ENCODE data around the gene XPOT.

The XPOT gene

DNA sequence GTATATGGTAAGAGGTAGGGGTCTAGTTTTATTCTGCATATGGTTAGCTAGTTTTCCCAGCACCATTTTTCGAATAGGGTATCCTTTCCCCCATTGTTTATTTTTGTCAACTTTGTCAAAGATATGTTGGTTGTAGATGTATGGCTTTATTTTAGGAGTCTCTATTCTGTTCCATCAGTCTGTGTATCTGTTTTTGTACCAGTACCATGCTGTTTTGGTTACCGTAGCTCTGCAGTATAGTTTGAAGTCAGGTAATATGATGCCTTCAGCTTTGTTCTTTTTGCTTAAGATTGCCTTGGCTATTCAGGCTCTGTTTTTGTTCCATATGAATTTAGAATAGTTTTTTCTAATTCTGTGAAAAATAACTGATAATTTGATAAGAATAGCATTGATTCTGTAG is 72.7 kb downstream of the XPOT start:
- H3K9me3 ChIP-seq, result no peaks in the 10 kb centered on the region
- H3K36me3 ChIP-seq, result peaks cover 74% of the 10 kb centered on the region
- no peaks in the 10 kb centered on the region for H3K27me3 ChIP-seq
- TF ChIP-seq, protein P1, sequence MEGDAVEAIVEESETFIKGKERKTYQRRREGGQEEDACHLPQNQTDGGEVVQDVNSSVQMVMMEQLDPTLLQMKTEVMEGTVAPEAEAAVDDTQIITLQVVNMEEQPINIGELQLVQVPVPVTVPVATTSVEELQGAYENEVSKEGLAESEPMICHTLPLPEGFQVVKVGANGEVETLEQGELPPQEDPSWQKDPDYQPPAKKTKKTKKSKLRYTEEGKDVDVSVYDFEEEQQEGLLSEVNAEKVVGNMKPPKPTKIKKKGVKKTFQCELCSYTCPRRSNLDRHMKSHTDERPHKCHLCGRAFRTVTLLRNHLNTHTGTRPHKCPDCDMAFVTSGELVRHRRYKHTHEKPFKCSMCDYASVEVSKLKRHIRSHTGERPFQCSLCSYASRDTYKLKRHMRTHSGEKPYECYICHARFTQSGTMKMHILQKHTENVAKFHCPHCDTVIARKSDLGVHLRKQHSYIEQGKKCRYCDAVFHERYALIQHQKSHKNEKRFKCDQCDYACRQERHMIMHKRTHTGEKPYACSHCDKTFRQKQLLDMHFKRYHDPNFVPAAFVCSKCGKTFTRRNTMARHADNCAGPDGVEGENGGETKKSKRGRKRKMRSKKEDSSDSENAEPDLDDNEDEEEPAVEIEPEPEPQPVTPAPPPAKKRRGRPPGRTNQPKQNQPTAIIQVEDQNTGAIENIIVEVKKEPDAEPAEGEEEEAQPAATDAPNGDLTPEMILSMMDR (IDR thresholded peaks at IDR 0.05; ENCODE audit: low read depth, low read length), result no peak
- no peak for DNase-seq
- H3K4me3 ChIP-seq (ENCODE audit: low read depth, low read length), result no peak overlapping the region
- peaks cover 8% of the 10 kb centered on the region; the same call in 1 of the 2 replicates for H3K4me1 ChIP-seq

DNA sequence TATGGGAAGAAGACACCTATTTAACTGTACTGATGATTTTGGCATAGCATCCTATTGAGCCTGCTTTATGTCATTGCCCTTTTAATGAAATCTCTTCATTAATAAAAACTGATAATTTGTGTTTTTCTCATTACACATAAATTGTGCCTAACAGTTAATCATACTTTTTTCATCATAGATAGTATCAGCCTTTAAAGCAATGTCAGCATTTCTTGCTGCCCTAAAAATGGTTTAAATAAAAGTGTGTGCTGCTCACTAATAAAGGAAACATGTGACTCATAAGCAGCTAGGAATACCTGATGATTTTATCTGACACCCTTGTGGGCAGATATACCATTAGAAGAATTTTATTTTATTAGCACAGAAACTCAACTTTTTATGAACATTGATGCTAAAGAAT is 74.5 kb downstream of the XPOT start:
- Histone ChIP-seq H3K4me3 (ENCODE audit: low read depth, low read length) (no peak overlapping the region), H3K36me3 (peaks cover 75% of the 10 kb centered on the region), H3K9me3 (no peaks in the 10 kb centered on the region), H3K4me1 (no peaks in the 10 kb centered on the region), H3K27me3 (no peaks in the 10 kb centered on the region)
- TF ChIP-seq, protein P1 (IDR thresholded peaks at IDR 0.05; ENCODE audit: low read depth, low read length), result no peak
- no peak for DNase-seq

DNA sequence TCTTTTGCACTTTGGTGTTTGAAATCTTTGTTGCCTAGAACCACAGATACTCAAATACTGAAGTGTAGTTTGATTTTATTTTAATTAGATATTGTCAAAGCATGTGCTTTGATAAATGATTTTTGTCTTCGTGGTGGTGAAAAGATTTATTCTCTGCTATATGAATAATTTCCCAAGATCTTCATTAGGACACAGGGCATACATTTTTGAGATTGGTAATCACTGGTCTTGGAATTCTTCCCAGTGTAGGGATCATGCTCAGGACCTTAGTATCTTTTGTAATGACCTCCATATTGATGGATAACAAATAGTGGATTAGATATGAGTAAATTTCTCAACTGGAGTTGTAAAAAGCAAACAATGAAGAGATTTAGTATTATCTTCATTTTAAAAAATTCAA is 76.0 kb downstream of the XPOT start:
- no peaks in the 10 kb centered on the region for H3K9me3 ChIP-seq
- H3K4me1 ChIP-seq, result no peaks in the 10 kb centered on the region
- H3K27me3 ChIP-seq, result no peaks in the 10 kb centered on the region
- no peak overlapping the region for H3K4me3 ChIP-seq (ENCODE audit: low read depth, low read length)
- peaks cover 69% of the 10 kb centered on the region for H3K36me3 ChIP-seq
- TF ChIP-seq, protein P1 (IDR thresholded peaks at IDR 0.05; ENCODE audit: low read depth, low read length), result no peak
- no peak for DNase-seq

DNA sequence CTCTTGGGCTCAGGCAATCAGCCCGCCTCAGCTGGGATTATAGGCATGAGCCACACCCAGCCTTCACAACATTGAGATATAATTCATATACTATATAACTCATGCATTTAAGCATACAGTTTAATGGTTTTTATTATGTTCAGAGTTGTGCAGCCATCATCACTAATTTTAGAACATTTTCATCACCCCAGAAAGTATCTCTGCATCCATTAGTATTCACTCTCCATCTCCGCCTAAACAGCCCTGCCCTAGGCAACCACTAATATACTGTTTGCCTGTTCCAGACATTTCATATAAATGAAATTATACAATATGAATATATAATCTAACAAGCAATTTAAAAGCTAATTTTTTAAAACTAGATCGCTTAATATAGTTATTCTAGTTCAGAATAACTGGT is 82.5 kb downstream of the XPOT start:
- TF ChIP-seq, protein P1 (IDR thresholded peaks at IDR 0.05; ENCODE audit: low read depth, low read length), result no peak
- Histone ChIP-seq H3K27me3 (no peaks in the 10 kb centered on the region), H3K36me3 (peaks cover 79% of the 10 kb centered on the region), H3K4me1 (no peaks in the 10 kb centered on the region), H3K9me3 (no peaks in the 10 kb centered on the region), H3K4me3 (ENCODE audit: low read depth, low read length) (no peak overlapping the region)
- DNase-seq, result no peak

DNA sequence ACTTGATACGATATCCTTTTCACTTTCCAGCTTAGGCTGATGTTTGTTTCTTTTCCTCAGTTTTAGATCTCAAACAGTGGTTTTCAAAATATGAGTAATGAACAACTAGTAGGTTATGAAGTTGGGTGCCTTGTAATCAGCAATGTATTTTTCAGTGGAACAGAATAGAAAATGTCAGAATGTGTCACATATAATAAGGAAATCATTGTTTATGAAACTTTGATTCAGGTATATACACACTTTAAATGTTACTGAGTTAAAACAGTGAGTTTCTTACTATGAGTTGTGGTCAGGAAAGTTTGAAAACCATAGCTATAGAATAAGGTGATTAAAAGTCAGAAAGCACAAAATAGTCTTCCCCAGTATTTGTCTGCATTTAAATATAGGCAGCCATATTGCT is 87.5 kb downstream of the XPOT start:
- TF ChIP-seq, protein P1 (IDR thresholded peaks at IDR 0.05; ENCODE audit: low read depth, low read length), result no peak
- no peak for DNase-seq
- no peaks in the 10 kb centered on the region for H3K9me3 ChIP-seq
- peaks cover 61% of the 10 kb centered on the region for H3K36me3 ChIP-seq
- peaks cover 12% of the 10 kb centered on the region for H3K4me1 ChIP-seq
- no peak overlapping the region for H3K4me3 ChIP-seq (ENCODE audit: low read depth, low read length)
- no peaks in the 10 kb centered on the region for H3K27me3 ChIP-seq

DNA sequence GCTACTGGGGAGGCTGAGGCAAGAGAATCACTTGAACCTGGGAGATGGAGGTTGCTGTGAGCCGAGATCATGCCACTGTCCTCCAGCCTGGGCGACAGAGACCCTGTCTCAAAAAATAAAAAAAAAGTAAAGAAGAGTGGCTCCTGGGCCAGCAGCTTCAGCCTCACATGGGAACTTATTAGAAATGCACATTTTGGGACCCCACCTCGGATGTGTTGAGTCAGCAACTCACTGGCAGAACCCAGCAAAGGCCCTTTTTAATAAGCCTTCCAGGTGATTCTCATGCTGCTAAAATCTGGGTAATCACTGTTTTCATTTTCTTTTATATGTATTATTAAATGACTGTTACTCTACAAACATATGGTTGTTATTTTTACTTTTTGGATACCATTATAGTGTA is 89.3 kb downstream of the XPOT start:
- Histone ChIP-seq H3K9me3 (no peaks in the 10 kb centered on the region), H3K27me3 (no peaks in the 10 kb centered on the region), H3K36me3 (peaks cover 58% of the 10 kb centered on the region), H3K4me3 (ENCODE audit: low read depth, low read length) (no peak overlapping the region), H3K4me1 (peaks cover 14% of the 10 kb centered on the region)
- TF ChIP-seq, protein P1 (IDR thresholded peaks at IDR 0.05; ENCODE audit: low read depth, low read length), result no peak
- no peak for DNase-seq

Data from BE2C (cell line).